Measurements from ENCODE around the gene RRM2.

Gene RRM2

GRCh38 chr2:10151462-10151861 lies 28.9 kb downstream of the RRM2 start:
- DNase-seq (ENCODE audit: low read depth, low spot score), result no peak
- WGBS (ENCODE audit: insufficient coverage, insufficient read length), result no CpG with 5 or more reads among the region's 5 CpGs
- Histone ChIP-seq H3K4me3 (ENCODE audit: low read length) (no peak overlapping the region), H3K4me1 (ENCODE audit: control insufficient read depth, insufficient read depth, low read length) (no peaks in the 10 kb centered on the region), H3K27me3 (ENCODE audit: control insufficient read depth, insufficient read depth, low read length) (no peaks in the 10 kb centered on the region), H3K36me3 (ENCODE audit: control insufficient read depth, insufficient read depth, low read length) (no peaks in the 10 kb centered on the region; the same call in 1 of the 2 replicates), H3K27ac (ENCODE audit: low read length) (no peak overlapping the region), H3K9me3 (ENCODE audit: control insufficient read depth, insufficient read depth, low read length) (no peaks in the 10 kb centered on the region)

DNA sequence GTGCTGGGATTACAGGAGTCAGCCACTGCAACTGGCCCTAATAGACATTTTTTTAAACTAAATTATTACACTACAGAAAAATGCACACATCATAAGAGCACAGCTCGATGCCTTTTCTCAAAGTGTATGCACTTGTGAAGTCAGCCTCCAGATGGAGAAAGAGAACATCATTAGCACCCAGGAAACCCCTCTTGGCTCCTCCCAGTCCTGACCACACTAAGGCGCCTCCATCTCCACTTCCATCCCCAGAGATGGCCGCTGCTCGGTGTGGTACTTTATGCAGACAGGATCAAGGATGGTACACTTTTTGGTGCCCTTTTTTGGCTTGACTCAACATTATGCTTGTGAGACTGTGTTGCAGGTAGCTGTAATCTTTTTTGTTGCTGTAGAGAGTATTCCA lies 34.8 kb downstream of the RRM2 start:
- no peaks in the 10 kb centered on the region for H3K4me1 ChIP-seq (ENCODE audit: control insufficient read depth, insufficient read depth, low read length)
- H3K4me3 ChIP-seq (ENCODE audit: low read length), result no peak overlapping the region
- H3K36me3 ChIP-seq (ENCODE audit: control insufficient read depth, insufficient read depth, low read length), result no peaks in the 10 kb centered on the region; the same call in 1 of the 2 replicates
- DNase-seq (ENCODE audit: low read depth, low spot score), result no peak
- WGBS (ENCODE audit: insufficient coverage, insufficient read length), result no CpG with 5 or more reads among the region's 4 CpGs
- no peak overlapping the region for H3K27ac ChIP-seq (ENCODE audit: low read length)
- H3K27me3 ChIP-seq (ENCODE audit: control insufficient read depth, insufficient read depth, low read length), result no peaks in the 10 kb centered on the region
- no peaks in the 10 kb centered on the region for H3K9me3 ChIP-seq (ENCODE audit: control insufficient read depth, insufficient read depth, low read length)

DNA sequence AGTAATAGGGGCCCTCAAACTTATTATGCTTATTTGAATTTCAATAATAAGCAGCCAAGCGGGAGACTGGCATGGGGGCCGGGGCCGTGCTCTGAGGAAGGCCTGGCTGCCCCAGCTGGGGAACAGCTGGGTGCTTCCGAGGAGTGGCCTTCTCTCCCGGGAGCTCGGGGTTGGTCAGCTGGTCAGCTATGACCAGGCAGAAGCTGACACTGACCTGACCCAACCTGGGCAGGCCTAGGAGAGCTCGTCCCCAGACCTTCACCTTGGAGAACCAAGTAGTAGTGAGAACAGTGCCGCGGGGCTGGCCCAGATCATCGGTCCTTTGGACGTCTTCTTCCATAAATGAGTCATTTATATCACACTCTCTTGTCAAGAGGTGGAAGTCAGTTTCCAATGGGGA lies 36.1 kb downstream of the RRM2 start:
- no peak overlapping the region for H3K4me3 ChIP-seq (ENCODE audit: low read length)
- no peak overlapping the region for H3K27ac ChIP-seq (ENCODE audit: low read length)
- no peak for DNase-seq (ENCODE audit: low read depth, low spot score)
- no peaks in the 10 kb centered on the region for H3K27me3 ChIP-seq (ENCODE audit: control insufficient read depth, insufficient read depth, low read length)
- no peaks in the 10 kb centered on the region for H3K4me1 ChIP-seq (ENCODE audit: control insufficient read depth, insufficient read depth, low read length)
- WGBS (ENCODE audit: insufficient coverage, insufficient read length), result no CpG with 5 or more reads among the region's 11 CpGs
- H3K36me3 ChIP-seq (ENCODE audit: control insufficient read depth, insufficient read depth, low read length), result no peaks in the 10 kb centered on the region; the same call in 1 of the 2 replicates
- no peaks in the 10 kb centered on the region for H3K9me3 ChIP-seq (ENCODE audit: control insufficient read depth, insufficient read depth, low read length)

DNA sequence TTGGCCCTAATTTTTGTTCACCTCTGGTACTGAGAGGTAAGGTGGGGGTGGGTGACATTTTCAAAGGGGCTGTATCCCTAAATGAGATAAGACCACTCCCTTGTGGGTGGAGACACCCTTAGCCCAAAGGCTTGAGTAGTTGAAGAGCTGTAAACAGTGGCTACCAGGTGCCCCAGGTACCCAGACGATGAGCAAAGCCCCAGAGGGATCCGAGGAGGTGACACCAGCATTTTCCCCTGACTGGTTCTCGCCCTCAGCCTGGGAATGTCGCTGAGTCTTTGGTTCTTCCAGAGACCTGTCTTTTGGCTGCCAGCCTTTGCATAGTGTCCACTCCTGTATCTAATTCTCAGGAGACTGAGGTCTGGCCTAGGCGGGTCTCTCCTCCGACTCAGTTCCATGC lies 36.5 kb downstream of the RRM2 start:
- no peak for DNase-seq (ENCODE audit: low read depth, low spot score)
- Histone ChIP-seq H3K4me3 (ENCODE audit: low read length) (no peak overlapping the region), H3K27ac (ENCODE audit: low read length) (no peak overlapping the region), H3K36me3 (ENCODE audit: control insufficient read depth, insufficient read depth, low read length) (no peaks in the 10 kb centered on the region; the same call in 1 of the 2 replicates), H3K4me1 (ENCODE audit: control insufficient read depth, insufficient read depth, low read length) (no peaks in the 10 kb centered on the region), H3K27me3 (ENCODE audit: control insufficient read depth, insufficient read depth, low read length) (no peaks in the 10 kb centered on the region), H3K9me3 (ENCODE audit: control insufficient read depth, insufficient read depth, low read length) (no peaks in the 10 kb centered on the region)
- no CpG with 5 or more reads among the region's 6 CpGs for WGBS (ENCODE audit: insufficient coverage, insufficient read length)

DNA sequence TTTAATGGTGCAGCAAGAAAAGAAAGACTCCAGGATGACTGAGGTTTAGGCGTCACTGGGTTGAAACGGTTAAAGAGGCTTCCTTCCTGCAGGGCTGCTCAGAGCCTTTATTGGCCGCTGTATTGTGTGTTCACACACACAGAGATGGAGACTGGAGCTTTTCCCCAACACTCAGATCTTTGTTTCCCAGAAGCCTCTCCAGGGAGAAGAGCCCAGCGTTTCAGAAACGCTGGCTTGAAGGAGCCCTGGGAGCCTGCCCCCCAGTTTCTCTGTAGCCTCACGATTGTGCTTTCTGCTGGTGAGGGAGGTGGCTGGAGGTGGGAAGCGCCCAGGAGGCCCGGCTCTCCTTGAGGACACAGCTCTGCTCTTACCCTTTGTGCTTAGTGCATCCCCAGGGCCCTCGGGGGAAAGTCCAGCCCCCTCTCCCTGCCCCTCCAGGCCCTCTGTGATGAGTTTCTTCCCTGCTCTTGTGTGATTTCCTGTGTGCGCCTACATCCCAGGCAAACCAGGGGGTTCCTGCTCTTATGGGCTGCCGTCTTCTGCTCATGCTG lies 37.1 kb downstream of the RRM2 start:
- no peaks in the 10 kb centered on the region for H3K27me3 ChIP-seq (ENCODE audit: control insufficient read depth, insufficient read depth, low read length)
- no peak for DNase-seq (ENCODE audit: low read depth, low spot score)
- H3K27ac ChIP-seq (ENCODE audit: low read length), result no peak overlapping the region
- H3K4me1 ChIP-seq (ENCODE audit: control insufficient read depth, insufficient read depth, low read length), result no peaks in the 10 kb centered on the region
- H3K36me3 ChIP-seq (ENCODE audit: control insufficient read depth, insufficient read depth, low read length), result no peaks in the 10 kb centered on the region; the same call in 1 of the 2 replicates
- H3K9me3 ChIP-seq (ENCODE audit: control insufficient read depth, insufficient read depth, low read length), result no peaks in the 10 kb centered on the region
- no peak overlapping the region for H3K4me3 ChIP-seq (ENCODE audit: low read length)
- WGBS (ENCODE audit: insufficient coverage, insufficient read length), result no CpG with 5 or more reads among the region's 11 CpGs

- Histone ChIP-seq H3K4me1 (ENCODE audit: control insufficient read depth, insufficient read depth, low read length) (no peaks in the 10 kb centered on the region), H3K27me3 (ENCODE audit: control insufficient read depth, insufficient read depth, low read length) (no peaks in the 10 kb centered on the region), H3K36me3 (ENCODE audit: control insufficient read depth, insufficient read depth, low read length) (no peaks in the 10 kb centered on the region; the same call in 1 of the 2 replicates), H3K27ac (ENCODE audit: low read length) (no peak overlapping the region), H3K4me3 (ENCODE audit: low read length) (no peak overlapping the region), H3K9me3 (ENCODE audit: control insufficient read depth, insufficient read depth, low read length) (no peaks in the 10 kb centered on the region)
- DNase-seq (ENCODE audit: low read depth, low spot score), result no peak
- WGBS (ENCODE audit: insufficient coverage, insufficient read length), result no CpG with 5 or more reads among the region's 13 CpGs
Observed at GRCh38 chr2:10160203-10160955, 37.8 kb downstream of the RRM2 start.

GRCh38 chr2:10161206-10161931 lies 38.8 kb downstream of the RRM2 start:
- Histone ChIP-seq H3K9me3 (ENCODE audit: control insufficient read depth, insufficient read depth, low read length) (no peaks in the 10 kb centered on the region), H3K4me1 (ENCODE audit: control insufficient read depth, insufficient read depth, low read length) (no peaks in the 10 kb centered on the region), H3K27me3 (ENCODE audit: control insufficient read depth, insufficient read depth, low read length) (no peaks in the 10 kb centered on the region), H3K27ac (ENCODE audit: low read length) (no peak overlapping the region), H3K36me3 (ENCODE audit: control insufficient read depth, insufficient read depth, low read length) (no peaks in the 10 kb centered on the region), H3K4me3 (ENCODE audit: low read length) (no peak overlapping the region)
- no CpG with 5 or more reads among the region's 12 CpGs for WGBS (ENCODE audit: insufficient coverage, insufficient read length)
- no peak for DNase-seq (ENCODE audit: low read depth, low spot score)

DNA sequence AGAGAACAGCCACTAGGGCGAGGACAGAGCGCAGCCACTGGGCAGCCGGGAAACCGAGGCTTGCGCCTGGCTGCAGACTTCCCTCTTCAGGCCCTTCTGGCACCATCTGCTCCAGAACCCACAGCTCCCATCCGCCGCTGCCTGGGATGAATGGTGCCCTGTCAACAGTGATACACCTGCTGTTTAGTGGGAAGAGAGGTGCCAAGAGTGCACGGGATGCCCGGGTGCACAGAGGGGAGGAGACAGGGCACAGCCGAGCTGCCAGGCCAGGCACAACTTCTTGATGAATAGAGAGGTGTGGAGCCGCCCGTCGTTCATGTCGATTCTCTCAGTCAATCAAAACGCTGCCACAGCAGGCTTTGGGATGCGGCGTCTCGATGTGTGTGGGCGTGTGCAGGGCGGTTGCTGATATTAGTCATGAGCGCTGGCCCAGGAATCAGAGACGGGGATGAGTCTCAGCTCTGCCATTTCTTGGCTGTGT lies 39.5 kb downstream of the RRM2 start:
- no peaks in the 10 kb centered on the region for H3K27me3 ChIP-seq (ENCODE audit: control insufficient read depth, insufficient read depth, low read length)
- H3K9me3 ChIP-seq (ENCODE audit: control insufficient read depth, insufficient read depth, low read length), result no peaks in the 10 kb centered on the region

GRCh38 chr2:10162586-10163497 lies 40.3 kb downstream of the RRM2 start:
- Histone ChIP-seq H3K4me1 (ENCODE audit: control insufficient read depth, insufficient read depth, low read length) (no peaks in the 10 kb centered on the region), H3K27ac (ENCODE audit: low read length) (no peak overlapping the region), H3K27me3 (ENCODE audit: control insufficient read depth, insufficient read depth, low read length) (no peaks in the 10 kb centered on the region), H3K36me3 (ENCODE audit: control insufficient read depth, insufficient read depth, low read length) (no peaks in the 10 kb centered on the region), H3K9me3 (ENCODE audit: control insufficient read depth, insufficient read depth, low read length) (no peaks in the 10 kb centered on the region), H3K4me3 (ENCODE audit: low read length) (no peak overlapping the region)
- WGBS (ENCODE audit: insufficient coverage, insufficient read length), result no CpG with 5 or more reads among the region's 18 CpGs
- DNase-seq (ENCODE audit: low read depth, low spot score), result no peak

More for the DNA sequence above, 39.5 kb downstream of the RRM2 start:
- Histone ChIP-seq H3K4me3 (ENCODE audit: low read length) (no peak overlapping the region), H3K27ac (ENCODE audit: low read length) (no peak overlapping the region), H3K36me3 (ENCODE audit: control insufficient read depth, insufficient read depth, low read length) (no peaks in the 10 kb centered on the region), H3K4me1 (ENCODE audit: control insufficient read depth, insufficient read depth, low read length) (no peaks in the 10 kb centered on the region)
- WGBS (ENCODE audit: insufficient coverage, insufficient read length), result no CpG with 5 or more reads among the region's 22 CpGs
- no peak for DNase-seq (ENCODE audit: low read depth, low spot score)

All from iPS DF 6.9 (cell line).